Psoas muscle (tissue), 8 donors: Measurements from ENCODE around the gene RCC2. TPM values are rescaled to one million over a fixed set of nuclear protein-coding genes. Genes with fewer than 3 reads are reported as not detected.
"Not testable (repeated sequence)": the region's sequence is repeated elsewhere in the genome, so short reads cannot be mapped to it uniquely, and the experiment has no call there.

Experiments used
- ATAC-seq, 4 donors: fragments of 200-7000 bp; cut with Tn5 transposase; one replicate each; pipeline ENCODE4 v1.9.1; 2020; ENCODE audit warnings: moderate library complexity in 3 of 4, mild to moderate bottlenecking in 2 of 4
- DNase-seq, 2 donors: peaks; one replicate each; pipeline ENCODE4 v3.0.0-alpha.2; 2020
- H3K27ac ChIP-seq: fragments of 200-600 bp; one replicate; pipeline ENCODE4 v1.8.0; 2022
- H3K27me3 ChIP-seq, 3 donors: fragments of 200-600 bp in 1 of 3; one replicate each; pipeline versions ENCODE4 v1.6.1 to v1.8.0; 2013 to 2022; ENCODE audit warnings: low read length in 2 of 3, mild to moderate bottlenecking in 2 of 3, moderate library complexity in 1 of 3; ENCODE audit not compliant: insufficient read depth in 3 of 3
- H3K36me3 ChIP-seq, 2 donors: fragments of 200-600 bp in 1 of 2; one replicate each; pipeline versions ENCODE4 v1.6.1 to v1.8.0; 2013 to 2022; ENCODE audit warnings: low read depth in 1 of 2, mild to moderate bottlenecking in 1 of 2, moderate library complexity in 1 of 2; ENCODE audit not compliant: insufficient read depth in 1 of 2
- H3K4me1 ChIP-seq: fragments of 200-600 bp; one replicate; pipeline ENCODE4 v1.8.0; 2022
- H3K4me3 ChIP-seq: fragments of 200-600 bp; one replicate; pipeline ENCODE4 v1.8.0; 2022; ENCODE audit warnings: mild to moderate bottlenecking
- H3K9me3 ChIP-seq: fragments of 200-600 bp; one replicate; pipeline ENCODE4 v1.8.0; 2022
- CTCF ChIP-seq: fragments of 200-600 bp; IDR thresholded peaks from one replicate; pipeline ENCODE4 v1.8.0; 2022; ENCODE audit warnings: antibody characterized with exemption
- WGBS, 3 donors: extraction: QIAGEN DNeasy Blood & Tissue Kit; methylation state at CpG; one replicate each; pipeline versions ENCODE4 v1.1.6 to v1.1.7; 2013; 5-methylcytosine and 5-hydroxymethylcytosine counted together
- intact Hi-C, 2 donors: fragments of 100-400 bp; cut with DNase I; formaldehyde crosslinking; loops; one replicate each; pipeline versions ENCODE4 v1.11.0 to v1.14.2; 2022
- polyA plus RNA-seq, 3 donors: library from polyadenylated mRNA; stranded (reverse); fragments of 200-250 nt; gene quantifications; one replicate each; pipeline ENCODE4 v1.2.3, GENCODE V29; 2013
- total RNA-seq, 4 donors: library from RNA; stranded (reverse); fragmentation: NEBNext Ultra II Directional in 2 of 4; extraction: Animal tissue kit (Norgen Biotek cat#: 25700) in 2 of 4; gene quantifications; one replicate each; pipeline versions ENCODE4 v1.2.1 to v1.2.4, GENCODE V29; 2021 to 2023
- donor health status: healthy with polysubstance abuse.
- donor health status: DM: no; HTN: no; CAD: no; lungs with moderate emphysema.
- donor health status: Bipolar disorder and iron deficiency.
- donor health status: healthy.
- donor health status: DM: yes; HTN: yes; CAD: no.
- donor health status: DM: no; HTN: no; CAD: no.
- donor health status: DM: no; HTN: no; CAD: no.
- donor health status: DM: yes; HTN: yes; CAD: no.

RCC2 gene
- total and polyA plus RNA-seq, 7 donors: 6.8 to 18.7 (median 10.6) TPM

DNA sequence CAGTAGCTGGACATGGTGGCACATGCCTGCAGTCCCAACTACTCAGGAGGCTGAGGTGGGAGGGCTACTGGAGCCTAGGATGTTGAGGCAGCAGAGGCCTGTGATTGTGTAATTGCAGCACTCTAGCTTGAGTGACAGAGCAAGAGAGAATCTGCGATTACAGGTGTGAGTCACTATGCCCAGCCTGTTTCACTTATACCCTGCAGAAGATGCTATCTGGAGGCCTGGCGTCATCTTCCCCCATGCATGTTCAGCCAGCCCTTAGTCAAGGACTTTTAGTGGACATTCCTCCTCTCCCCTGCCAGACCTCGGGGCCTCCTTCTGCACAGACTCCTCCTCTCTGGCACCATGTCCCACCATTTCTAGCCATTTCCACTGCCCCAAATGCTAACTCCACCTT is 36.3 kb upstream of the RCC2 start:
- intact Hi-C loops: no loop called here
- TF ChIP-seq CTCF: no peak
- no peaks in the 10 kb centered on the region for H3K36me3 ChIP-seq
- no peaks in the 10 kb centered on the region for H3K9me3 ChIP-seq
- DNase-seq (no peak), ATAC-seq (no peak)
- H3K27me3 ChIP-seq: no peaks in the 10 kb centered on the region
- no peak overlapping the region for H3K27ac ChIP-seq
- no peaks in the 10 kb centered on the region for H3K4me1 ChIP-seq
- 60 to 68% (median 65%) methylated on average over 3 of the region's 3 CpGs for WGBS, 3 donors
- H3K4me3 ChIP-seq: no peak overlapping the region

DNA sequence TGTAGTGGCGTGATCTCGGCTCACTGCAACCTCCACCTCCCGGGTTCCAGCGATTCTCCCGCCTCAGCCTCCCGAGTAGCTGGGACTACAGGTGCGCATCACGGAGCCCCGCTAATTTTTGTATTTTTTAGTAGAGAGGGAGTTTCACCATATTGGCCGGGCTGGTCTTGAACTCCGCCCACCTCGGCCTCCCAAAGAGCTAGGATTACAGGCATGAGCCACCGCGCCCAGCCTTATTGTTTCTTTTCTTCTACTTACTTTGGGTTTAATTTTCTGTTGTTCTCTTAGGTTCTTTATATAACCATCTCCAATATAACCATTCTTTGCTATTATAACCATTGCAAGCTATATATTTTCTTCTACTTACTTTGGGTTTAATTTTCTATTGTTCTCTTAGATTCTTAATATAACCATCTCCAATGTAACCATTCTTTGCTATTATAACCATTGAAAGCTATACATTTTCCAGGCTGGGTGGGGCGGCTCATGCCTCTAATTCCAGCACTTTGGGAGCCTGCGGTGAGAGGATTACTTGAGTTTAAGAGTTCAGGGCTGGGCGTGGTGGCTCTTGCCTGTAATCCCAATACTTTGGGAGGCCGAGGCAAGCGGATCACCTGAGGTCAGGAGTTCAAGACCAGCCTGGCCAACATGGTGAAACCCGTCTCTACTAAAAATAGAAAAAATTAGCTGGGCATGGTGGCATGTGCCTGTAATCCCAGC is 35.5 kb upstream of the RCC2 start:
- H3K27me3 ChIP-seq, ATAC-seq, H3K4me3 ChIP-seq, H3K4me1 ChIP-seq, H3K9me3 ChIP-seq, H3K36me3 ChIP-seq, intact Hi-C loops, DNase-seq, H3K27ac ChIP-seq: not testable (repeated sequence)
- 80 to 87% (median 83%) methylated on average over 20 of the region's 20 CpGs for WGBS, 3 donors

- TF ChIP-seq CTCF: no peak
- no peaks in the 10 kb centered on the region for H3K4me1 ChIP-seq
- DNase-seq (no peak), ATAC-seq (no peak)
- intact Hi-C loops: no loop called here
- H3K9me3 ChIP-seq: no peaks in the 10 kb centered on the region
- H3K27ac ChIP-seq: no peak overlapping the region
- H3K4me3 ChIP-seq: no peak overlapping the region
- H3K27me3 ChIP-seq: peaks cover 0 to 8% (median 0%) of the 10 kb centered on the region in 3 donors
- no peaks in the 10 kb centered on the region for H3K36me3 ChIP-seq
- 72 to 85% (median 74%) methylated on average over 5 of the region's 5 CpGs for WGBS, 3 donors
Observed at GRCh38 chr1:17472814-17473213, 33.3 kb upstream of the RCC2 start.

DNA sequence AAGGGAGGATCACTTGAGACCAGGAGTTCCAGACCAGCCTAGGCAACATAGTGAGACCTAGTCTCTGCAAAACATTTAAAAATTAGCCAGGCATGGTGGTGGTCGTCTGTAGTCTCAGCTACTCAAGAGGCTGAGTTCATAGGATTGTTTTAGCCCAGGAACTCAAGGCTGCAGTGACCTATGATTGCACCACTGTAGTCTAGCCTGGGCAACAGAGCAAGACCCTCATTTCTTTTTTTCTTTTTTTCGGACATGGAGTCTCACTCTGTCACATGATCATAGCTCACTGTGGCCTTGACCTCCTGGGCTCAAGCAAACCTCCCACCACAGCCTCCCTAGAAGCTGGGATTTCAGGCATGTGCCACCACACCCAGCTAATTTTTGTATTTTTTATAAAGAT is 31.9 kb upstream of the RCC2 start:
- TF ChIP-seq CTCF: no peak
- no peaks in the 10 kb centered on the region for H3K4me1 ChIP-seq
- ATAC-seq (no peak), DNase-seq (no peak)
- no peak overlapping the region for H3K4me3 ChIP-seq
- H3K27ac ChIP-seq: no peak overlapping the region
- 84 to 91% (median 88%) methylated on average over 2 of the region's 2 CpGs for WGBS, 3 donors
- intact Hi-C loops: no loop called here
- H3K27me3 ChIP-seq: peaks cover 0 to 8% (median 0%) of the 10 kb centered on the region in 3 donors
- H3K36me3 ChIP-seq: no peaks in the 10 kb centered on the region
- H3K9me3 ChIP-seq: no peaks in the 10 kb centered on the region

DNA sequence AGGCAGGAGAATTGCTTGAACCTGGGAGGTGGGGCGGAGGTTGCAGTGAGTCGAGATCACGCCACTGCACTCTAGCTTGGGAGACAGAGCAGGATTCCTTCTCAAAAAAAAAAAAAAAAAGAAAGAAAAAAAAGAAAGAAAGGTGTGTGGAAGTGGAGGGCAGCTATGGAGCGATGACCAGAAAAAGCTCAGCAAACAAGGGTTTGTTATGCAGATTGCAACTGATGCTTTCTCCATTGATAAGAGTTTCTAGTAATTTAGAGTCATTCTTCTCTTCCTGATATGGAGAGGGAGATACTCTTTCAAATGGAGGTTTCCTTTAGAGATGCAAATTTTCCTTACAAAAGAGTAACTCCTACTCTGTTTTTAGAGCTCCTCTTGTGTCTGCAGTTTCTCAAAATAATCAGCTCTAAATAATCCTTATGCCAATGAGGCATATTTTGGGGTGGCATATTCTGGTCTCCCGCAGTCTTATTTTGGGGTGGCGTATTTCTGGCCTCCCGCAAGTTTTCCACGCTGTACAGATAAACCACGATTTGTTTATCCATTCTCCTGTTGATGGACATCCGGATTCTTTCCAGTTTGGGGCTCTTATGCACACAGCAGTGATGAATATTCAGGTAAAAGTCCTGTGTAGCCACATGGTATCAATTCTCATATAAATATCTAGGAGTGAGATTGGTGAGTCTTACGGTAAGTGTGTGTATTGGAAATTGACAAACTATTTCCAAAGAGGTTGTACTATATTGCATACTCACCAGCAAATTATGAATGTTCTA is 30.7 kb upstream of the RCC2 start:
- WGBS, 3 donors: 60 to 65% (median 63%) methylated on average over 11 of the region's 11 CpGs
- DNase-seq: no peak
- H3K4me3 ChIP-seq: no peak overlapping the region
- intact Hi-C loops: no loop called here
- ATAC-seq: no peak
- no peaks in the 10 kb centered on the region for H3K9me3 ChIP-seq
- H3K27ac ChIP-seq: no peak overlapping the region
- TF ChIP-seq CTCF: no peak
- peaks cover 0 to 8% (median 0%) of the 10 kb centered on the region in 3 donors for H3K27me3 ChIP-seq
- no peaks in the 10 kb centered on the region for H3K4me1 ChIP-seq
- H3K36me3 ChIP-seq: no peaks in the 10 kb centered on the region

GRCh38 chr1:17468357-17469265 is 29.1 kb upstream of the RCC2 start:
- DNase-seq, H3K27ac ChIP-seq, H3K36me3 ChIP-seq, H3K4me1 ChIP-seq, H3K27me3 ChIP-seq, intact Hi-C loops, ATAC-seq, H3K4me3 ChIP-seq, H3K9me3 ChIP-seq: not testable (repeated sequence)
- 83 to 92% (median 89%) methylated on average over 16 of the region's 16 CpGs for WGBS, 3 donors
